Right ventricle myocardium inferior (tissue), 1 donor: ENCODE measurements around the gene EXOC6B. TPM values are rescaled to one million over a fixed set of nuclear protein-coding genes. Genes with fewer than 3 reads are reported as not detected.

ENCODE experiments used
- ATAC-seq: fragments of 200-7000 bp; cut with Tn5 transposase; one replicate; pipeline ENCODE4 v1.9.1; 2020; ENCODE audit warnings: mild to moderate bottlenecking, moderate library complexity
- DNase-seq: peaks from one replicate; pipeline ENCODE4 v3.0.0; 2021; ENCODE audit errors: missing footprints
- intact Hi-C: fragments of 100-400 bp; cut with DNase I; formaldehyde crosslinking; loops from one replicate; pipeline ENCODE4 v1.11.0; 2022
- long read RNA-seq: library from polyadenylated mRNA; unstranded; transcript quantifications from one replicate; pipeline ENCODE4 v2.0.0, GENCODE V29; 2021
- total RNA-seq: library from RNA; stranded (reverse); fragmentation: NEBNext Ultra II Directional; extraction: Animal tissue kit (Norgen Biotek cat#: 25700); gene quantifications from one replicate; pipeline ENCODE4 v1.2.1, GENCODE V29; 2021
- donor health status: DM: no; HTN: yes; CAD: no; lungs with severe emphysema.

Gene EXOC6B
- total RNA-seq = 117 TPM
- long read RNA-seq, full-length matches to known transcripts = 6 of 35 reads
- long read RNA-seq, partial matches to known transcripts = 11 of 35 reads
- long read RNA-seq, other reads (novel, unspliced or antisense) = 18 of 35 reads

DNA sequence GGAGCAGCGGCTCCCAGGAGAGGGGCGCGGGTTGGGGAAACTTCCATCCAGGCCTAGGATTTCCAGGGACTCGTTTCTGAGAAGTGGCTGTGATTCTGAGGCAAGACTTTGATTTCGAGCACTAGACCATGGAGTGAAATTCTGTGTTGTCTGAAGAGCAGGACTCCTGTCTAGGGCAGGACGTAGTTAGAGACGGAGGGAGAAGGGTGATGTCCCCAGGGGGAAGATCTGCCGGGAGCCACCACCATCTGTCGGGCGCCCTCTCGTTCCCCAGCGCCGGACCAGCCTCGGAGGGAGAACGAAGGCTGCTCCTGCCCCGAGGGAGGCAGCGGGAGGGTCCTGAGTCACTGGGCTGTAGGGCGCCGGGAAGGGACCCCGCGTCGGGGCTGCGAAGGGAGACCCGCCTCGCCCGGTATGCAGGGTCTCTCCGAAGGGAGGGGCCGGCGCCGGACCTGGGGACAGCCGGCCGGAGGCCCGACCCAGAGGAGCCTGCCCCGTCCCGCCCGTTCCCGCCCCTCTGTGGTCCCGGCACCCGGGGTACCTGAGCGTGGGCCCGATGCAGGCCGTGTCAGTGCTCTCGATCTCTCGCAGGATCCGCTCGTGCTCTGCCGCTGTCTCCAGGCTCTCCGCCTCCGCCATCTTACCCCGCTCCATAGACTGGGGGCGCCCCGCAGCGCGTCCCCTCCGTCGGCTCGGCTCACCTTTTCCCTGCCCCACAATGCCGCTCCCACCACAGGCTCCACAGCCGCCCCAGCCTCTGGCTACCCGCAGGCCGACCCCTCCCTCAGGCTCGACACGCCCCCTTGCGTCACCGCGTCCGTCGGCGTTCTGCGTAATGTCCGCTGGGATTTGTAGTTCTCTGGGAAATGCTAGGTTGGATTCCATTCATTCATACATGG lies at the start of gene EXOC6B:
EXOC6B (minus strand) TSS at position 777 of the 899 bp plus-strand sequence.
- peak; percentile 97 for ATAC-seq
- intact Hi-C loops = loop anchor here (2.0 to 5.0 kb wide), 2 partner anchors 37 to 55 kb away; no protein-coding TSS in a partner anchor
- DNase-seq = peak; percentile 95

DNA sequence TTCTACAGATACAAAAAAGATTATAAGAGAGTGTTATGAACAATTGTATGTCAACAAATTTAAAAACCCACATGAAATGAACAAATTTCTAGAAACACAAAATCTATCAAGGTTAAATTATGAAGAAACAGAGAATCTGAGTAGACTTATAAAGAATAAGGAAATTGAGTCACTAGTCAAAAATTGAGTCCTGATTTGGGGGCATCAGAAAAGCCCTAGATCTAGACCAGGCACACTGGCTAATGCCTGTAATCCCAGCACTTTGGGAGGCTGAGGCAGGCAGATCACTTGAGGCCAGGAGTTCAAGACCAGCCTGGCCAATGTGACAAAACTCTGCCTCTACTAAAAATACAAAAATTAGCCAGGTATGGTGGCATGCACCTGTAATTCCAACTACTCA lies 46.0 kb upstream of the EXOC6B start:
- ATAC-seq = no peak
- intact Hi-C loops = no loop called here

GRCh38 chr2:72871060-72871459 lies 45.2 kb upstream of the EXOC6B start:
- DNase-seq (no peak), ATAC-seq (no peak)
- intact Hi-C loops = no loop called here

More for the DNA sequence above, 46.0 kb upstream of the EXOC6B start:
- DNase-seq = no peak

DNA sequence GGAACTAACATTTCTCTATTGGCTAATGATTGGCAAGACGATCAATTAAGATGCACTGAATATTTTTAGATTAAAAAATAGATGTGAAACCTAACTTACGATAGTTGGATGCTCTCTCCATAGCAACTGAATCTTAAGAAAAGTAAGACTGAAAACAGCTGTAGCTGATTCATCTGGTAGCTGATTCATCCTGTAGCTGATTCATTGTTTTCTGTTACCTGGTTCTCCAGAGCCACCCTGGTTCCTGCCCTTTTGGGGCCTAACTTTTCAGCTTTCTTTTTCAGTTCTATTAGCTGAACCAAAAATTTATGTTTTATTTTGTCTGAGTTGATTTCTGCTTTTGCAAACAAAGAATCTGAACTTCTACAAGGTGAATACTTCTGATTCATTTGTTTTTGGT lies 38.7 kb upstream of the EXOC6B start:
- intact Hi-C loops = loop anchor here (5.0 kb wide), 1 partner anchor 37 kb away; the partner anchor contains the start of gene EXOC6B
- DNase-seq = no peak
- ATAC-seq = no peak

GRCh38 chr2:72863046-72863445 lies 37.2 kb upstream of the EXOC6B start:
- intact Hi-C loops = loop anchor here (5.0 kb wide), 1 partner anchor 36 kb away; the partner anchor contains the start of gene EXOC6B
- DNase-seq (no peak), ATAC-seq (no peak)

DNA sequence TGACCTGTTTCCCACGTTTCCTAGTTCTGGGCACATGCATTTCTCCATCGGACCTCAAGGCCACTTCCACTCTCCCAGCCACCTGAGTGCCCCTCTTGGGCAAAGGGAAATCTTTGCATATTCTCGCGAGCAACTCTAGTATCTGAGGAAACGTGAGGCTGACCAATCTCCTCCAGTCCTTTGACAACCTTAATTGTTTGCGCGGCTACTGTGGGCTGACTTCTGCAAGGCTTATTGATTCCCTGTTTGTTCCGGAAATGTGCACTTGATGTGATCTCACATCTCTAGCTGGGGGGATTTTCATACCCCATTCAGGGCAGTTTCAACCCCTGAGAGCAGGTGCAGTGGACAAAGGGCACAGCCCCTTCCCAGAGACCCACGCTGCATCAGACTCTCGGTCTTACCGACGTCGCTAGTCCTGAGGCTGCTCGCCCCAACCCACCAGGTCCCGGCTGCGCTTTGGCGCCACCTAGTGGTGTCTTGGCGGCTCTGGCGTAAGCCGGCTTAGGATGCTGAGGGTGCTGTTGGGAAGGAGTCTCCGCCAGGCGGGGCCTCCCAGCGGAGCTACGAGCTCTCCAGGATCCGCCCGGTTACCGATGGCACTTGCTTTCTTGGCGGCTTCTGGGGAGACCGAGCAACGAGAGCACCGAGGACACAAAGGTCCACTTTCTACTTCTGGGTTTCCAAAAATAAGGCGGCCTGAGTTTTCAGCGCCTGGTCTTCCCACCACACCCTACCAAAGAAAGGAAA lies 36.6 kb upstream of the EXOC6B start:
- DNase-seq (peak; percentile 93), ATAC-seq (peak; percentile 98)
- intact Hi-C loops = loop anchor here (1.0 to 5.0 kb wide), 2 partner anchors 35 to 92 kb away; partner anchors contain the start of gene EXOC6B

- no peak for ATAC-seq
- intact Hi-C loops = loop anchor here (1.0 to 5.0 kb wide), 2 partner anchors 33 to 89 kb away; partner anchors contain the start of gene EXOC6B
- DNase-seq = no peak
Observed at GRCh38 chr2:72859831-72860262, 34.0 kb upstream of the EXOC6B start.

- no peak for DNase-seq
- intact Hi-C loops = no loop called here
- no peak for ATAC-seq
Observed at GRCh38 chr2:72851333-72851732, 25.5 kb upstream of the EXOC6B start.

- no peak for ATAC-seq
- no peak for DNase-seq
- intact Hi-C loops = no loop called here
Observed at GRCh38 chr2:72849138-72849462, 23.3 kb upstream of the EXOC6B start.

DNA sequence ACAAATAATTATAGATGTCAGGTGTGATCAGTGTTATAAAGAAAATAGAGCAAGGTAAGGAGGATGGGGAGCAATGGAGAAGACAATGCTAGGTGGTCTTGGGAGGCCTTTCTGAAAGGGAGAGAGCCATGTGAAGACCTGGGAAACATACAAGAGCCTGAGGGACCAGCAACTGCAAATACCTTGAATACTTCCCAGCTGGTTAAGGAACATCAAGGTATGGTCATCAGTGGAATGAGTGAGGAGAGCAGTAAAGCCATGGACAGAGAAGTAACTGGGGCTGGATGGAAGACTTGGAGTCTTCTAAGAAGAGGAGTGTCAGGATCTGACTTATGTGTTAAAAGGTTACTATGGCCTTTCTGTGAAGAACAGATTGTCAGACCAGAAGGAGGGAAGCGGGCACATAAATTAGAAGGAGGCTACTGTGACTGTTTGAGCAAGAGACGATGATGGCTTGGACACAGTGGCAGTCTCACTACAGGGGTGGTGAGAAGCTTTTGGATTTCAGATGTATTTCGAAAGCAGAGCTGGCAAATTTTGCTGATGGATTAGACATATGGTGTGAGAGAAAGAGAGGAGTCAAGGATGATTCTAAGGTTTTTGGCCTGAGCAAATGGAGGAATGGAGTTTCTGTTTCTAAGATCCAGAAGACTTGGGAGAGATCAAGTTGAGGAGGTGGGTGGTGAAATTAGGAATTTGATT lies 22.8 kb upstream of the EXOC6B start:
- ATAC-seq = no peak
- intact Hi-C loops = no loop called here
- DNase-seq = no peak

DNA sequence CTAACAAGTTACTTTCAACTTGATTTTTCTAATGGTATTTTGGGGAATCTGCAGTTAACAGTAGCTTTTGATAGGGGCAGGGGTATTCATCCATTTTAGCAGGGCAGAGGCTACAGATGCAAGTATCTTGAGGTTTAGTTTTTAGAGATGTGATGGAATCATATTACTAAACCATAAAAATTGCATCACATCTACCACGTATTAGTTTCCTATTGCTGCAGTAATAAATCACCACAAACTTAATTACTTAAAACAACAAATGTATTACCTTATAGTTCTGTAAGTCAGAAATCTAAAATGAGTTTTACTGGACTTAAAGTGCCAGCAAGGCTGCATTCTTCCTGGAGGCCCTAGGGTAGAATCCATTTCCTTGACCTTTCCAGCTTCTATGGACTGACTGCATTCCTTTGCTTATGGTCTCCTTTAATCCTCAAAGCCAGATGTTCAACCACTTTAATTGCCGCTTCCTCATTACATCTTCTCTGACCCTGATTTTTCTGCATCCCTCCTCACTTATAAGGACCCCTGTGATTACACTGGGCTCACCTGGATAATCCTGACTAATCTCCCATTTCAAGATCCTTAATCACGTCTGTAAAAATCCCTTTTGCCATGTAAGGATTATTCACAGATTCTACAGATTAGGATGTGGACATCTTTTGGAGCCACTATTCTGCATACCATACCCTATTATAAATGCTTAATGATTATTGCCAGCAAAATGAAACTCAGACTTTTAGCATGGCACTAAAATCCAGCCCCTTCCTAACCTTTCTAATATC lies 21.9 kb upstream of the EXOC6B start:
- DNase-seq (no peak), ATAC-seq (no peak)
- intact Hi-C loops = no loop called here

- intact Hi-C loops = no loop called here
- DNase-seq (no peak), ATAC-seq (no peak)
Observed at GRCh38 chr2:72846171-72847095, 20.6 kb upstream of the EXOC6B start.

DNA sequence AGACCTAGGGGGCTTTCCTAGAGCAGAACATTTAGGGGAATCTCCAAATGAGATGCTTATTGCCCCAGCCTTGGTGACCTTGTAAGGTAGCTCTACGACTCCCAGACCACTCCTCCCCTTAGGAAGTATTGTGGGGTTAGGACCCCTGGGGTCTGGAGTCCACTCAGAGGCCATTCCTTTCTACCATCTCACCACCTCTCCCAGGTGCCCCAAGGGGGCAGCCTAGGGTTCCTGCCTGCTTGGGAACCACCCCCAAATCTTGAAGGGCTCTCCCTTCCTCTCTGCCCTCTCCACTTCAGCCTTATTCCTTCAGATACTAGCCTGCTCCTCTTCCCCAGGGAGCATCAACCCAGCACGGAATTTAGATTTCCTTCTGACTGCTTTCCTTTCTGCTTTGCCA lies 17.5 kb upstream of the EXOC6B start:
- DNase-seq = no peak
- intact Hi-C loops = no loop called here
- no peak for ATAC-seq

GRCh38 chr2:72841462-72842125 lies 15.8 kb upstream of the EXOC6B start:
- no peak for DNase-seq
- intact Hi-C loops = no loop called here
- no peak for ATAC-seq

DNA sequence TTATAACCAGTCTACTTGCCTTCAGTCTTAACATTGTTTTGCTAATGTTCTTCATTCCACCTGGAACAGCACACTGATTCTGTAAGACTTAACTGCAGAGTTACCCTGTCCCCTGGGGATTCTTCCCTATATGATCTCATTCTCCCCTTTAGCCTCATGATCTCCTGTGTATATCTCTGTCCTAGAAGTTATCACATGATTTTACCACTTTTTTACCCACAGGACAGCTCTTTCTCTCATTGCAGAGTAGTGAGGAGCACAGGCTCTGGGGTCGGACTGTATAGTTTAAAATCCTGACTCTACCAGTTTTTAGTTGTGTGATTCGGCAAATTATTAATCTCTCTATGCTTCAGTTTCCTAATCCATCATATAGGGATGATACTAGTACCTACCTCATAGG lies 14.2 kb upstream of the EXOC6B start:
- intact Hi-C loops = no loop called here
- ATAC-seq (no peak), DNase-seq (no peak)

DNA sequence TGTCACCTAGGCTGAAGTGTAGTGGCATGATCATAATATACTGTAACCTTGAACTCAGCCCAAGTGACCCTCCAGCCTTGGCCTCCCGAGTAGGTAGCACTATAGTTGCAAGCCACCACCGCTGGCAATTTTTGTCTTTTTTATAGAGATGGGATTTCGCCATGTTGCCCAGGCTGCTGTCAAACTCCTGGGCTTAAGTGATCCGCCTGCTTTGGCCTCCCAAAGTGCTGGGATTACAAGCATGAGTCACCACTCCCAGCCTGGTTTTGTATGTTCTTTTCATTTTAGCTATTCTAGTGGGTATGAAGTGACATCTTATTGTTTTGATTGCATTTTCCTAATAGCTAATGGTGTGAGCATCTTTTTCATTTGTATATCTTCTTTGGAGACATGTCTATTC lies 11.3 kb upstream of the EXOC6B start:
- intact Hi-C loops = no loop called here
- no peak for DNase-seq
- no peak for ATAC-seq

GRCh38 chr2:72835403-72835802 lies 9.6 kb upstream of the EXOC6B start:
- ATAC-seq (no peak), DNase-seq (no peak)
- intact Hi-C loops = no loop called here
